MM.1S (cell line): ENCODE results near the gene TMEM14B.

ENCODE experiments used
- DNase-seq: peaks from one replicate; pipeline ENCODE4 v3.0.0-alpha.2; 2015
- H2AFZ ChIP-seq: fragments of 300-600 bp; sonication (generic); 2 replicates; pipeline ENCODE4 v1.6.0; 2016; ENCODE audit warnings: antibody characterized with exemption, low read length
- H3F3A ChIP-seq: fragments of 300-600 bp; sonication (generic); 2 replicates; pipeline ENCODE4 v1.6.1; 2016; ENCODE audit warnings: mild to moderate bottlenecking, antibody characterized with exemption, low read length, moderate library complexity, mixed read lengths; ENCODE audit not compliant: insufficient read depth
- H3K27ac ChIP-seq: fragments of 300-600 bp; sonication (generic); 2 replicates; pipeline ENCODE4 v1.5.1; 2016; ENCODE audit warnings: mild to moderate bottlenecking, low read length
- H3K27me3 ChIP-seq: fragments of 300-600 bp; sonication (generic); replicated peaks from 2 replicates; pipeline ENCODE4 v1.6.0; 2016; ENCODE audit warnings: low read length; ENCODE audit not compliant: insufficient read depth
- H3K36me3 ChIP-seq: fragments of 300-600 bp; sonication (generic); replicated peaks from 2 replicates; pipeline ENCODE4 v1.6.1; 2016; ENCODE audit warnings: mild to moderate bottlenecking, low read length, mixed read lengths; ENCODE audit not compliant: insufficient read depth
- H3K4me1 ChIP-seq: fragments of 300-600 bp; sonication (generic); 2 replicates; pipeline ENCODE4 v1.6.1; 2016; ENCODE audit warnings: low read length, mixed read lengths
- H3K4me2 ChIP-seq: fragments of 300-600 bp; sonication (generic); 2 replicates; pipeline ENCODE4 v1.6.0; 2016; ENCODE audit warnings: low read depth, low read length
- H3K4me3 ChIP-seq: fragments of 300-600 bp; sonication (generic); 2 replicates; pipeline ENCODE4 v1.5.1; 2016; ENCODE audit warnings: low read length, mixed read lengths
- H3K79me2 ChIP-seq: fragments of 300-600 bp; sonication (generic); 2 replicates; pipeline ENCODE4 v1.6.1; 2016; ENCODE audit warnings: mixed run types, low read length, mixed read lengths
- H3K9ac ChIP-seq: fragments of 300-600 bp; sonication (generic); 2 replicates; pipeline ENCODE4 v1.6.1; 2016; ENCODE audit warnings: low read length, mixed read lengths
- H3K9me2 ChIP-seq: fragments of 300-600 bp; sonication (generic); replicated peaks from 2 replicates; pipeline ENCODE4 v1.6.1; 2016; ENCODE audit warnings: mild to moderate bottlenecking, low read length, mixed read lengths; ENCODE audit not compliant: insufficient read depth
- H3K9me3 ChIP-seq: fragments of 300-600 bp; sonication (generic); replicated peaks from 2 replicates; pipeline ENCODE4 v1.6.1; 2016; ENCODE audit warnings: mild to moderate bottlenecking, low read length, mixed read lengths; ENCODE audit not compliant: insufficient read depth
- H4K20me1 ChIP-seq: fragments of 300-600 bp; sonication (generic); 2 replicates; pipeline ENCODE4 v1.6.1; 2016; ENCODE audit warnings: mild to moderate bottlenecking, low read length, moderate library complexity, mixed read lengths; ENCODE audit not compliant: insufficient read depth
- EZH2 ChIP-seq: fragments of 300-600 bp; sonication (generic); optimal IDR thresholded peaks from 2 replicates; pipeline ENCODE3; 2017; ENCODE audit warnings: low read depth, mild to moderate bottlenecking, antibody characterized with exemption, low read length, mixed read lengths
- EZH2phosphoT487 ChIP-seq: fragments of 300-600 bp; sonication (generic); IDR thresholded peaks from 2 replicates; pipeline ENCODE4 v1.6.1; 2018; ENCODE audit warnings: antibody characterized with exemption, low read length
- TF ChIP-seq, protein P1 (sequence below): fragments of 300-600 bp; sonication (generic); IDR thresholded peaks from 2 replicates; pipeline ENCODE4 v1.5.1; 2016; ENCODE audit warnings: antibody characterized with exemption, low read length, mixed read lengths

The TMEM14B gene

DNA sequence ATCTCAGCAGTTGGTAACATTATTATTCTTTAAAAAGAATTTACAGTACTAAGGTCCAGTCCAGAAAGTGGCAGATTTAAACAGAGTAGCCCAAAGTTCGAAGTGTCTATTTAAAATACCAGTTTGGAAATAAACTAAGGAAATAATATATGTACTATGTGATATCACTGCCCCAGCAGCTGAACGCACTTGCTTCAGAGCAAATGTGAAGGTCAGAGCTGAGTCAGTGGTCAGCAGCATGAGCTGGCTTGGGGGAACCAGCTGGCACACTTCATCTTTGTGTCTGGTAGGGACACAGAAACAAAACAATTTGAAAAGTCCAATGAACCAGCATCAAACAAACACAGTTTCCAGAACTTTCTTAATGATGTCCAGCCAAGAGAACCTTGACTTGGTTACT lies 15.4 kb downstream of the TMEM14B start:
- H3K9me2 ChIP-seq: no peaks in the 10 kb centered on the region
- no peaks in the 10 kb centered on the region for H3K79me2 ChIP-seq
- DNase-seq: no peak
- no peaks in the 10 kb centered on the region for H3K9me3 ChIP-seq
- no peaks in the 10 kb centered on the region for H3K4me1 ChIP-seq
- H3K27me3 ChIP-seq: no peaks in the 10 kb centered on the region
- no peak overlapping the region for H3K4me2 ChIP-seq
- H3K27ac ChIP-seq: no peak overlapping the region
- H3K9ac ChIP-seq: no peak overlapping the region
- no peaks in the 10 kb centered on the region for H3F3A ChIP-seq
- TF ChIP-seq EZH2 (no peak), EZH2phosphoT487 (no peak)
- TF ChIP-seq, protein P1, sequence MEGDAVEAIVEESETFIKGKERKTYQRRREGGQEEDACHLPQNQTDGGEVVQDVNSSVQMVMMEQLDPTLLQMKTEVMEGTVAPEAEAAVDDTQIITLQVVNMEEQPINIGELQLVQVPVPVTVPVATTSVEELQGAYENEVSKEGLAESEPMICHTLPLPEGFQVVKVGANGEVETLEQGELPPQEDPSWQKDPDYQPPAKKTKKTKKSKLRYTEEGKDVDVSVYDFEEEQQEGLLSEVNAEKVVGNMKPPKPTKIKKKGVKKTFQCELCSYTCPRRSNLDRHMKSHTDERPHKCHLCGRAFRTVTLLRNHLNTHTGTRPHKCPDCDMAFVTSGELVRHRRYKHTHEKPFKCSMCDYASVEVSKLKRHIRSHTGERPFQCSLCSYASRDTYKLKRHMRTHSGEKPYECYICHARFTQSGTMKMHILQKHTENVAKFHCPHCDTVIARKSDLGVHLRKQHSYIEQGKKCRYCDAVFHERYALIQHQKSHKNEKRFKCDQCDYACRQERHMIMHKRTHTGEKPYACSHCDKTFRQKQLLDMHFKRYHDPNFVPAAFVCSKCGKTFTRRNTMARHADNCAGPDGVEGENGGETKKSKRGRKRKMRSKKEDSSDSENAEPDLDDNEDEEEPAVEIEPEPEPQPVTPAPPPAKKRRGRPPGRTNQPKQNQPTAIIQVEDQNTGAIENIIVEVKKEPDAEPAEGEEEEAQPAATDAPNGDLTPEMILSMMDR: no peak
- H4K20me1 ChIP-seq: no peaks in the 10 kb centered on the region
- H2AFZ ChIP-seq: no peak overlapping the region
- H3K4me3 ChIP-seq: no peak overlapping the region
- H3K36me3 ChIP-seq: no peaks in the 10 kb centered on the region

DNA sequence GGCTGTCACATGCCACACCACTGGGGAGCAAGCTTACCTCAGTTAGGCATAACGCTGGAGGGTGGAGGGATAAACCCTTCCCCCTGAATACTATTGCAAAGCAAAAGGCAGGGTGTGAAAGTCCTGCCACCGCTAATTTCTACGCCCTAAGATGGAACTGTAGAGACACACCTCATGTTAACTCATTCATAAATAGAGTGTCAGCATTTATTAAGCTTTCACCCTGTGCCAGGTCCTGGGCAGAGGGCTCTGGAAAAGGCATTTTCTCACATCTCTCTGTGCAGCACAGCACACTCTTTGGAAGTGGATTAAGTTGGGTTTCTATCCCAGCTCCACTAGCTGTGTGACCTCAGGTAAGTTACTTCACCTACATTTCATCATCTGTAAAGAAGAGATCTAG lies 21.8 kb downstream of the TMEM14B start:
- no peaks in the 10 kb centered on the region for H4K20me1 ChIP-seq
- no peak overlapping the region for H3K4me3 ChIP-seq
- no peak overlapping the region for H3K27ac ChIP-seq
- no peak for DNase-seq
- H2AFZ ChIP-seq: no peak overlapping the region
- no peak overlapping the region for H3K4me2 ChIP-seq
- no peaks in the 10 kb centered on the region for H3K27me3 ChIP-seq
- TF ChIP-seq, protein P1: no peak
- H3K9ac ChIP-seq: no peak overlapping the region
- H3K4me1 ChIP-seq: no peaks in the 10 kb centered on the region
- no peaks in the 10 kb centered on the region for H3K79me2 ChIP-seq
- H3K9me2 ChIP-seq: no peaks in the 10 kb centered on the region
- H3K9me3 ChIP-seq: no peaks in the 10 kb centered on the region
- H3F3A ChIP-seq: no peaks in the 10 kb centered on the region
- H3K36me3 ChIP-seq: no peaks in the 10 kb centered on the region

GRCh38 chr6:10771371-10771894 lies 23.8 kb downstream of the TMEM14B start:
- no peak for TF ChIP-seq EZH2phosphoT487
- TF ChIP-seq, protein P1: no peak
- no peaks in the 10 kb centered on the region for H3K4me1 ChIP-seq
- no peak overlapping the region for H3K4me2 ChIP-seq
- no peak overlapping the region for H3K9ac ChIP-seq
- H3K9me2 ChIP-seq: no peaks in the 10 kb centered on the region
- H3K79me2 ChIP-seq: no peaks in the 10 kb centered on the region
- H3K9me3 ChIP-seq: no peaks in the 10 kb centered on the region
- H2AFZ ChIP-seq: no peak overlapping the region
- no peak for DNase-seq
- no peaks in the 10 kb centered on the region for H3K36me3 ChIP-seq
- no peaks in the 10 kb centered on the region for H3F3A ChIP-seq
- no peak overlapping the region for H3K4me3 ChIP-seq
- H3K27ac ChIP-seq: no peak overlapping the region
- no peaks in the 10 kb centered on the region for H3K27me3 ChIP-seq
- H4K20me1 ChIP-seq: no peaks in the 10 kb centered on the region
